Stimulated activated CD4-positive, alpha-beta T cell treated with anti-CD3 and anti-CD28 coated beads, Interleukin-15, amount 100 ng/mL, for 1 hour (primary cell): ENCODE results near the gene CRACR2B.
A peak's percentile ranks its signal among the peaks of the same experiment; 100 is the strongest.

Experiments used
- DNase-seq, 2 donors: peaks; one replicate each; pipeline ENCODE4 v3.0.0-alpha.2; 2020; ENCODE audit warnings: low read depth in 1 of 2, low spot score in 1 of 2

The CRACR2B gene

GRCh38 chr11:826227-826621, 1.5 kb upstream of the CRACR2B start:
- no peak for DNase-seq

- DNase-seq: no peak
Measured at GRCh38 chr11:826836-827145, 928 bp upstream of the CRACR2B start.

- DNase-seq: no peak
Measured at GRCh38 chr11:827146-827896, 398 bp upstream of the CRACR2B start.

GRCh38 chr11:828506-829175, 922 bp downstream of the CRACR2B start:
- DNase-seq: no peak

- no peak for DNase-seq
Measured at GRCh38 chr11:829176-829846, 1.6 kb downstream of the CRACR2B start.

GRCh38 chr11:829847-830294, 2.2 kb downstream of the CRACR2B start:
- DNase-seq: no peak

GRCh38 chr11:830295-831117, 2.8 kb downstream of the CRACR2B start:
- peak in 1 of 2 donors; percentile 42 for DNase-seq

- DNase-seq: no peak
Measured at GRCh38 chr11:831118-831864, 3.6 kb downstream of the CRACR2B start.

GRCh38 chr11:831961-832528, 4.3 kb downstream of the CRACR2B start:
- no peak for DNase-seq

GRCh38 chr11:832529-833113, 4.9 kb downstream of the CRACR2B start, which contains the start of gene CD151:
TSS of gene CD151 (plus strand) at chr11:832952. CDS start at chr11:836070, 3,118 bp downstream.
- peak in 1 of 2 donors; percentile 38 for DNase-seq

- no peak for DNase-seq
Measured at GRCh38 chr11:833114-833791, 5.5 kb downstream of the CRACR2B start.

- no peak for DNase-seq
Measured at GRCh38 chr11:833849-834311, 6.2 kb downstream of the CRACR2B start.

- DNase-seq: no peak
Measured at GRCh38 chr11:834371-835316, 6.9 kb downstream of the CRACR2B start.

- no peak for DNase-seq
Measured at GRCh38 chr11:836274-836673, 8.6 kb downstream of the CRACR2B start.

GRCh38 chr11:836700-837099, 9.0 kb downstream of the CRACR2B start:
- no peak for DNase-seq

GRCh38 chr11:837189-837989, 9.7 kb downstream of the CRACR2B start:
- DNase-seq: no peak

GRCh38 chr11:837990-838307, 10.2 kb downstream of the CRACR2B start:
- DNase-seq: no peak
